Cortex of kidney (tissue), 1 donor: Measurements from ENCODE around the gene ANKEF1.
"Not testable (repeated sequence)": the region's sequence is repeated elsewhere in the genome, so short reads cannot be mapped to it uniquely, and the experiment has no call there.

Experiments
- DNase-seq: peaks from one replicate; lab custom pipeline; 2025; lab: John Stamatoyannopoulos, UW

The ANKEF1 gene

DNA sequence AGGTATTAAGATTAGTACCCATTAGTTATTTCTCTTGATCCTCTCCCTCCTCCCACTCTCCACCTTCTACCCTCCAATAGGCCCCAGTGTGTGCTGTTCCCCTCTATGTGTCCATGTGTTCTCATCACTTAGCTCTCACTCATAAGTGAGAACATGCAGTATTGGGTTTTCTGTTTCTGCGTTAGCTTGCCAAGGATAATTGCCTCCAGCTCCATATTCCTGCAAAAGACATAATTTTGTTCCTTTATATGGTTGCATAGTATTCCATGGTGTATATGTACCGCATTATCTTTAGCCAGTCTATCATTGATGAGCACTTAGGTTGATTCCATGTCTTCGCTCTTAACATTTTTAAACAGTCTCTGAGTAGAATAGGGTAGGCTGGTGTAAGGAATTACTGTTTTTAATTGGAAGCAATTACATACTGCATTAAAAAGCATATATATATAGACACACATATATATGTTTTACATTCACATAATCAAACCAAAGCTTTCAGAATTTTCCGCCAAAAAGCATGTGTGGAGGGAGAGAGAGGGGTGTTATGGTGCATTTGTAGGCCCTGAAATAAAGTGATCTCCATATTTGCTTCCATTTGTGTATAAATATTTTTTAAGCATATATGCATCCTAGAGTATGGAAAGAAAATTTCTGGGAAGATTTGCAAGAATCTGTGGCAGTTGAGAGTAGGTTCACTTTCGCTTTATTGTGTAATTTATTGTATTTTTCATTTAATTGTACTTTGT is 709 bp upstream of the ANKEF1 start:
- no peak for DNase-seq

DNA sequence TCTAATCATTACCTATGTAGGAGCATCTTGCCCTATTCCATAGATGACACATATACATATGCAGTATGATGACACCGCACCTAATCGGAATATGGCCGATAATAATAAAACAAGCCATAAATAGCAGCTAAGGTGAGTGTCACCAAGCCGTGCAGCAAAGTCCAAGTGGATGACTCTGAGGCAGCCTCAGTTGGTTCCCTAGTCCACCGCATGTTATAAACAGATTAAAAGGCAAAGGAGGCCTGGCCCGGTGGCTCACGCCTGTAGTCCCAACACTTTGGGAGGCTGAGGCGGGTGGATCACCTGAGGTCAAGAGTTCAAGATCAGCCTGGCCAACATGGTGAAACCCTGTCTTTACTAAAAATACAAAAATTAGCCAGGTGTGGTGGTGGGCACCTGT is 1.5 kb downstream of the ANKEF1 start:
- DNase-seq: not testable (repeated sequence)

DNA sequence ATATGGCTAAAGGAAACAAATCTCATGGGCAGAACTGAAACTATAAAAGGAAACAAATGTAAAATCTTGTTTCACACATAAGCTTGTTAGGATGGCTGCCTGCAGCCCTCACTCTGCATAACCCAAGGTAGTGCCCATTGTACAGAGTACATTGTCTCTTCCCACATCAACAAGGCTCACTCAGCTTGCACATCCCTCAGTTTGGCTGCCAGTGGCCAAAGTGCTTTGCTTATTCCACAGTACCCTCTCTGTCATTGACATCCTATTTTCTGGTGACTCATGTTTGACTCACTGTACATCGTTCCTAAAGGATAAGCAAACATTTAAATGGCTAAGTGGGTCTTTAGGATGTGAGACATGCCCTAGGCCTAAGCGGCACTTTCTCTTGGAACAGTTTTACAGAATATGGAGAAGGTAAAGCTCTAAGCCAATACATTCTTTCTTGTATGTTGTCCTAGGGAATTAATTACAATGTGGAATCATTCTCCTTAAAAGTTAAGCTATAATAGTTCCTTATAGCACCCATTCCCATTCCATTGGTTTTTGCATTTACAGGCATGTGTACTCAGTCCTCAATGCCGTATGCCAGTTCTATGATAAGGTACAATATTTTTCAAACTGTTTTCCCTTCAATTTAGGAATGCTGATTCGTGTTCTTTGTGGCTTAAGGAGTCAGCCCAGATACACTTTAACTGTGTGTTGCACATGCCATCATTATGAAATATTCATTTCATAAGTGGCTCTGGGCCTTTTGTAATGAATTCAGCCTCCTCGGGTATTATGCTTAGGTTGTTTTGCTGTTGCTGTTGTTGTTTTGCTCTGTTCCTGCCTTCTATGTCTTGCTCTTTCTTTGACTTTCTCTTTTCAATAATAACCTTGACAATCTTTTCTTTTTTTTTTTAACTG is 5.5 kb downstream of the ANKEF1 start:
- no peak for DNase-seq

DNA sequence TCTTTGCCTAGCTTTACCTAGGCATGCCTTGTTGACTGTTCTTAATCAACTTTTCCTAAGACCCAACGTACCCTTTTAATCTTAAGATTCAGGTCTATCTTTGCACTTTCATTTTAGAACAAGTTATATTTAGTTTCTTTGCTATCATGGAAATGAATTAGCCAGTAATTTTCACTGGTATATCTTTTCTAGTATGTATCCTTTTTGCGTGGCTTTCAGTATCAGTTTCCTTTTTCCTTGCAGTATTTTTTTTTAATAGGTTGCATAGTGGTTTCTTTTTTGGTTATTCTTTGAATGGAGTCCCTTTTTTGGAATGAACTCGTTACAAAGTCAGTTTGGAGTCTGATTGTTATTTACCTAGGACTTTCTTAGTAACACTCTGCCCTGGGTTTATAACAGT is 7.3 kb downstream of the ANKEF1 start:
- no peak for DNase-seq

DNA sequence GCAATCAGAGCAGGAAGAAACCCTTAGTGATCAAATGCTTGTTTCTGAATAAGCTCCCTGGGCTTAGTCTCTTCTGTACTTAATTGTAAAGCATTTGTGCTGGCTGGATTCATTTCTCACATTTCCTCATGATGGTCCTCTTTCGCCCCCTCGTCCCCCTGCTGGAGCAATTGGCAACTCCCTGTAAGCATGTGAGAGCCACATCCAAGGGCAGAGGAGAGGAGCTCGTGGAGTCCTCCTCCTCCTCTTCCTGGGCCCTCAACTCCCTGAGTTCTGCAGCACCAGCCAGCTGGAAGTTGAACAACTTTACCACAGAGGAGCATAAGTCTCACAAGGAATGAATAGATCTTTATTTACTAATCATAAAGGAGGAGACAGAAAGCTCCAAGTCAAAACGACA is 12.6 kb downstream of the ANKEF1 start:
- DNase-seq: no peak

DNA sequence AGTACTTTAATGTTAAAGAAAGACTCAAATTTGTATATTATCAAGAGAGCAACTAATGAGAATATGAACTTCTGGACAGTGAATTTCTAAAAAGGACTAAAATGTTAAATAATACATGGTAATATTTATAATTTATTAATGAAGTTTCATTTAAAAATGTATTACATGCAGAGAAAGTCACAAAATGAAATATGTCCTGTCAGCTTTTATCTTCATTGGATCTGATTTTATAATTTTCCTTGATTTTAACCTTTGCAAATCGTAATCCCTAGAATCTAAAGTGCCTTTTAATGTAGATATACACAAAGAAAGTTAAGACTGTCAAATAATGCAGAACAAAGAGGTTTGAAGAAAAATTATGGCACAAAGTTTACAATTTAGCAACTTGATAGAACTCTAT is 16.4 kb downstream of the ANKEF1 start:
- no peak for DNase-seq

DNA sequence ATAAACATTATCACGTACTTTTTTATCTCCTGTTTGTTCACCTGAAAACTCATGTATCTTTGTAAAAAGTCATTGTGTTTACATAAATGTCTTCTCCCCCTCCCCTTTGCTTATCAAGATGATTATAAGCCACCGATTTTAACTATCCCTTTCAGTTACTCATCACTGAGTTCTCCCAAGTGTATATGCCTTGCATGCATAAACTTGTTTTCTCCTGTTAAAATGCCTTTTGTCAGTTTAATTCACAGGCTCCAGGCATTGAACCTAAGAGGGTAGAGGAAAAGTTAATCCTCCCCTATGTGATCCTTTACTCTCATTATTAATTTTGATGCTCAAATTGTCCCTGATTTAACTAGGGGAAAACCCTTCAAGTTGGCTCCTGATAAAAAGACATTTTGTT is 24.2 kb downstream of the ANKEF1 start:
- no peak for DNase-seq

DNA sequence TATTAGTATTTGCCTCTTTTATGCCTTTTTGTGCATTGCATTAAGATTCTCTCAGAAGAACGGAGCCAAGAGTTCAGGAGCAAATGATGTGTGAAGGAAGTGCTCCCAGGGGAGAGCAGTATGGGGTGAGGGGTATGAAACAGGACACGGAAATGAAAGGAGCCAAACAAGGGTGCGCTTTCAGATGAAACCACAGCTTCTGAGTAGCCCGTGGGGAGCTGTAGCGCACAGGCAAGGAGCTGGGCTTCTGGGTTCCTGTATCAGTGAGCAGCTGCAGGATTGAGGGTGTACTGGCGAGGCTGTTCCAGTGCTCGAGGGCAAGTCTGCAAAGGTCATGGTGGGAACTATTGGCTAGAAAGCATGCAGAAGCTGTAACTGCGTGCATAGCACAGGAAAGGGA is 25.4 kb downstream of the ANKEF1 start:
- DNase-seq: no peak

DNA sequence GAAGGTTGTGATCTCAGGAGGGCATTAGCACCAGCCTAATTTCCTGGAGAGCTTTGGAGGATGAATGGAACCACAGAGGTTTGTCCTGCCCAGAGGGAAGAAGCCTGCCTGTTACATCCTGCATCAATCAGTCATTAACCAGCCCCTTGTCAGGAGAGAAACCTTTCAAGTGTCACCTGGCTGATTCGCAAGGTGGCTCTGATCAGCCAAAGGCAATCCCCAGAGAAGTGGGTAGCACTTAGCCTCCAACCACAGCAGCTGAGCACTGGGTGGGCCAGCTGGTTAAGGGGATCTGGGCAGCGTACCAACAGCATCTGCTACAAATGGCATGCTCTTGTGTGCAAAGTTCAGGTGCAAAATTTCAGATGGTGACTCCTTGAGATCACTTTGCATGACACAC is 26.9 kb downstream of the ANKEF1 start:
- no peak for DNase-seq

DNA sequence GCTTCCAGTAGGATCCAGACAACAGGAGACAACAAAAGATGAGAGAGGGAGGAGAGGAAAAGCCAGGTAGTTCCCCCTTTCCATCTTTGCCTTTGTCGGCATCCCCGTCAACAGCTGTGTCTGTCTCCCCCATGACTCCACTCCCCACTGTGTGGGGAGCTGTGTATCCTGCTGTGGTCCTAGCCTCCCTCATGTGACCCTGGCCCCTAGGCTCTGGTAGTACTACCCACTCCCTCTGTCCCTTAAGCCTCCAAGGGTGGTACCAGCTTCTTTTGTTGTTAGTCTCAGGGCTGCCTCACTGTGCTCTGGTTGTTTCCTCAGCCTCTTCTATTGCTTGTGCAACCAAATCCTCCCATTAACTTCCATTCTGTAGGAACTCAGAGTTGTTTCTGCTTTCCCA is 28.7 kb downstream of the ANKEF1 start:
- DNase-seq: no peak

DNA sequence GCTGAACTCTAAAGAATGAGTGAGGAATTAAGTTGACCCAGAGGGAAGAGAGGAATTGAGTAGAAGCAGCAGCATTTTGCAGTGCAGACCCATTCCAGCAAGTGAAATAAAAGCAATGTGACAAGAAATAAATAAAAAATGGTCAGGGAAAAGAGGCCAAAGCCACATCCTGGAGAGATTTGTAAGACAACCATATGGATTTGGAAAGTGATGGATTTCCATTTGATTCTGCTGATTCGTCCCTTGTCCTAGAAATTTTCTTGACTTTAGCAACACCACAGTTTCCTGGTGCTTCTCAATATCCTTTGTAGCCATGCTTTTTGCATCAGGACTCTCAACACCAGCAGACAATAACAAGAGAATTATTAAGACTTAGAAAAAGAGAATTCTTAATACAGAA is 29.8 kb downstream of the ANKEF1 start:
- DNase-seq: no peak

DNA sequence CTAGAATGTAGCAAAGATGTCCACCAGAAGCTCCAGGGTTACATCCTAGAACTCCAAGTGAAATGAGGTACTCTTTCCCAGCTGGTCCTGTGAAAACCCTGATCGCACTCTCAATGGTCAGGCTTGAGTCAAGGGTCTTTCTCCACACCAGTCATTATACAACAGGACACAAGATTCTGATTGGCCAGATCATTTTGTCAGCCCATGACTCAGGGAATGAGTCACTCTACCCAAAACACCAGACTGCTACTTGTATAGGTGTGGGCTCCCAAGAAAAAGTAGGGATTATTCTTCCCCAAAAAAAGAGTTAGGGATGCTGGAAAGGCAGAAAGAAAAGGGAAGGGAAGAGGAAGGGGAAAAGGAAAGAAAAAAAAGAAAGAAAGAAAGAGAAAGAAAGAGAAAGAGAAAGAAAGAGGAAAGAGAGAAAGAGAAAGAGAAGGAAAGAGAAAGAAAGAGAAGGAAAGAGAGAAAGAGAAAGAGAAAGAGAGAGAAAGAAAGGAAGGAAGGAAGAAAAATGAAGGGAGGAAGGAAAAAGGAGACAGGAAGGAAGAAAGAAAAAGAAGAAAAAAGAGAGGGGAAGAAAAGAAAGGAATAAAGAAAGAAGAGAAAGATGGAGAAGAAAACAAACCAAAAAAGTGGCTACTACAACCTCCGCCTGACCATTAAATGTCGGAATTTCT is 30.5 kb downstream of the ANKEF1 start:
- DNase-seq: no peak

DNA sequence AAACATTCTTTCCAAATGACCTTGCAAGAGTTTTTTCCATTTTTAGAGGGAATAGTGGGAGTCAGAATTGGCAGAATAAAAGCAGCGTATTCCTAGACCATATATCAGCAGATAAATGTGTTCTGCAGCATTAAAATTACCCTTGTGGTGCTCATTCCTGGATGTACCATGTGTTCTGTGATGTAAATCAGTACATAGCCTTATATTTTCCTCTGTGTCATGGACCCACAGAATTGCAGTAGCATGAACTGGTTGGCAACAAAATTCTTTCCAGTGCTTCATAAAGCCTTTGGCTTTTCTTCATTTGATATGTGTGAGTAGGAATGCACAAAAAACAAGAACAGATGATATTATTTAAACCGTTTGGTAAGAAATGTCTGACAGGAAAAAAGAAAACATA is 32.5 kb downstream of the ANKEF1 start:
- DNase-seq: no peak

DNA sequence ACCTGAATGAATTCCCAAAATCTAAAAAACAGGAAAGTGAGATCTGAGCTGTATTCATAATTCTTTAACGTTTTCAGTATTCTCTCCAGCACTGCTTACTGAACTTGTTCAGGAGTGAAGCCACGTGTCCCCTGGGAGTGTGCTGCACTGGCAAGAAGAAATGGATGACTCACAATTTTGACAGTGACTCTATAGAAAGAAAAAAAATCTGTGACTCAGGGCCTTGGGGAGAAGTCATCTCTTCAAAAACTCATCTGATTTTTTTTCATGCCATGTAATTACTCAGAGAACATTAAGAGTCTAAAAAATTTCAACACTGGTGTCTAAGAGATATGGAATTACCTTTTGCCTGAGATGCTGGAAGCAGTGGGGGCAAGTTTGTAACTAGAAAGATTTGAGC is 39.7 kb downstream of the ANKEF1 start:
- DNase-seq: no peak

DNA sequence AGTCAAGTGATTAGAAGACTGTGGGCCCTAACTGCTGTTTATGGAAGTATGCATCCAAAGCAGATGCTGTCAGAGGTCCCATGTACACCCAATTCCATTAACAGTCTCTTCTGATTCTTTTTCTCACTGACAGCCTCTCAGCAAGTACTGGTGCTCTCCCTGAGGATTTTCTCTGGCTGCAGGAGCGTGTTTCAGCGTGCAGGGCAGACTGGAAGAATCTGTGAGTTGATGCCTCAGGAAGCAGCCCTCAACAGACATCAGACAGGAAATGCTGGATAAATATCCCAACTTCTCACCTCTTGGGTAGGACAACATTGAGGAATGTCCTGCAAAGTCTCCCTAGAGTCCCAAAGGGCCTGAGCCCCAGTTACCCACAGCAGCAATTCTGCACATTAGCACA is 40.8 kb downstream of the ANKEF1 start:
- DNase-seq: no peak

DNA sequence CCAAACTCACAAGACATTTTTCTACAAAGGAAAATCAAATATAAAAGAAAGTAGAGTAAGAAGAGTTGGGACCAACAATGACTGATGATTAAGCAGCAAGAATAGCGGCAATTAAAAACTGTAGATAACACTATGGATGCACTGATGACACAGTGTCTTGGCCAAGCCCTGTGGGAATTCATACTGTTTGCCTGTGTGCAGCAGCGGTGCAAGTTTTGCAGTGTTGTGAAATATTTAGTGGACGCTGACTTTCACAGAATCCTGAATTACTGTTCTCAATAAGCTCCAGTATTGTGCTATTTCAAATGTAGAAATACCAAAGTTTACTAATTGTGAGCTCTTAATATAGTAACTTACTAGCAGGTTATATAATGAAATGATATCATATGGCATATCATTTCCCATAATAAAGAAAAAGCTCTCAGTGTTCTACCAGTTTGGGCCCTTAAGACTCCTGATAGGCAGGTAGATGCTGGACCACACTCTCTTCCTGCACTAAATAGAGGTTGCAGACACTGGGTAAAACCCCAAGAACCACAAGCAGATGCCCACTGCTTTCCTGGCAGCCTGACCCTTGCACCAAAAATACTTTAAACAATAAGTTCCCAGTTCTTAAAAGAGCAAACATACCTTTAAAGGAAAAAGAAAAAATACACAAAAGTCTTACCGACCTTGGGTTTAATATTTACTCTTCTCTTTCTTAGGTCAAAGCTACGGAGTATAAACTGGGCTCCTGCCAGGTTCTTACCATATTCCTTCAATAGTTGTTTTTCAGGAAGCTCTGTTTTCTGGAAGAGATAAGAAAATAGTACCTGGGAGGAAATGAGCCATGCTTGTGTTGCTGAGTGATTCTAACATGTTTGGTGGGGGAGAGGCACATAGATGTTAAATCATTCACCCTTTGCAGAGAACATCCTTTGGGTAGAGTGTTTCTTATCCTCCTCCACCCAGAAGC is 41.6 kb downstream of the ANKEF1 start:
- DNase-seq: no peak

DNA sequence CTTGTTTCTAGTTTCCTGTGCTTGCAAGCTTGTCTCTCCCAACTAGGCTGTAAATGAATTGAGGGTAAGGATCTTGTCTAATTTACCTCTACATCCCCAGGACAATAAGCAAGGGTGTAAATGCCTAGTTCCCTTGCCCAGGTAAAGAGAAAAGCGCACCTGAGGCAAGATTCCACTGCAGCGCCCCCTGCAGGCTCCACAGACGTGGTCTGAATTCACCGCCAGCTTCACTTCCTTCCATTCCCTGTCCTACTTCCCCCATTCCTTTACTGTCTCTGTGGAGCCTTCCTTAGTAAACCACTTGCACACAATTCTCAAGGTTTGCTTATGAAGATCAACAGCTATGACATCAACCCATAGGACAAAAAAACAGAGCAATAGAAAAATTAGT is 42.3 kb downstream of the ANKEF1 start:
- DNase-seq: no peak

DNA sequence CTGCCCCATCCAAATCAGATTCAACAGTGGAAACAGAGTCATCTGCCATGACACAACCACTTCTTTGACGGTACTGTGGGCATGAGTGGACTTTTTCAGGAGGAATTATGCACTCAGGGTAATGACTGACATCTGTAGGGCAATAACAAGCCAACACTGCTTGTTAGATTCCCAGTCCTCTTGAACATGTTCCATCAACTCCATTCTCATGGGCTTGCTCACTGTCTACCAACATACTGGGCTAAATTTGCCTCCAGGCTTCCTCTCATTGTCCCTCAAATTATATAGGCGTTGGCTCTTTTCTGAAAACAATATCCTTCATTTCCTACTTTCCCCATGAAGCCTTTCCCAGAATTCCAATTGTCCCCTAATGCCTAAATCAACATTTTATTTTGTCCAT is 43.1 kb downstream of the ANKEF1 start:
- DNase-seq: no peak

DNA sequence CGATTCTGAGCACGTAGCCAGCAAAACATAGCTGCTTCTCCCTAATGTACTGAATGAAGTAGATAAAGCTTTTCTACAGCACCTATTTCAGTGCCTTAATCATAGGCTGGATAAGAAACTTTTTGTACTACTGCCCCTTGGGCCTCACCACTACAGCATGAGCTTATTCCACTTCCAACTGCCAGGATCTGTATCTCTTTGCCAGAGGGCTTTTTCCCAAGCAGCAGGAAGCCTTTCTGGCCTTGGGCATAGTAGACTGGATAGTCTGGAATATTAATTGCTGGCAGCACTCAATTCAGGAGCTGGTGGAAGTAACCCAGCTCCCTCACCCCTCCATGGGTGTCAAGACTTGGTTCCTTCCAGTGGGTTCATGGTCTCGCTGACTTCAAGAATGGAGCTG is 43.6 kb downstream of the ANKEF1 start:
- DNase-seq: no peak

DNA sequence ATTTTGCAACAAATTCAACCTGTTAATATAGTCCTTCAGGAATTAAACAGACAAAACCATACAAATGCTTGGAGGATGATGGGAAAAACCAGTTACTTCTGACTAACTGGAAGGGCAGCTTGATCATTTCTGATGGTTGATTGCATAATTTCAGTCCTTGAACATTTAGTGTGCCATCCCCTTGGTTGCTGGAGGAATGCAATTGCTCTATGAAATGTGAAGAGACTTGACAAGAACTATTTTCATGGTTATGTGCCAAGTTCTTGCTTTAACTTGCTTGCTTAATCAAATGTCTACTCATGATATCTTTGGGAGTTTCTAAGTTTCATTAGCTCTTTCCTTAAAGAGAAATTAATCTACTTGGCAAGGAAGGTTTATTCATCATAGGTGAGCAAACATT is 45.2 kb downstream of the ANKEF1 start:
- DNase-seq: no peak

DNA sequence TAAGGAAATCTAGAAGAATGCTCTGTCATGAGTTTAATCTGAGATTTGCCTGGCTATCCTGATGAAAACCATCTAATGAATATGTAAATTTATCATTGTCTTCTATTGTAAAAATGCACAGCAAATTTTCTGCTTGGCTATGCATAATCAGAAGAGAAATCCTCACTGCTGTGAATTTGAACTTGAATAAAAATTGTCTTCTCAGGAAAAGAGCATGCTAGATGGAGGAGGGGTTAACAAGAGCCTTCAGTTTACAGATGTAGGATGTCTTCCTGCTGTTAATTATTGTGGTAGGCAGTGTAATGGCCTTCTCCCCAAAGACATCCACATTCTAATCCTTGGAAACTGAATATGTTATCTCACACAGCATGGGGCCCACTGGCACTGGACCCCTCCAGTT is 45.8 kb downstream of the ANKEF1 start:
- no peak for DNase-seq
